Renal pelvis (tissue), 4 donors: ENCODE results near the gene FGL2. TPM values are rescaled to one million over a fixed set of nuclear protein-coding genes. Genes with fewer than 3 reads are reported as not detected.
"Not testable (repeated sequence)": the region's sequence is repeated elsewhere in the genome, so short reads cannot be mapped to it uniquely, and the experiment has no call there.

ENCODE experiments used
- DNase-seq: peaks from one replicate; pipeline ENCODE4 v3.0.0-alpha.2; 2013
- polyA plus RNA-seq, 3 donors: library from polyadenylated mRNA; unstranded; fragments of 120-200 nt; gene quantifications; one replicate each; pipeline ENCODE4 v1.2.1, GENCODE V29; 2013; ENCODE audit not compliant: insufficient read length in 3 of 3

The FGL2 gene
- polyA plus RNA-seq, 3 donors = 33.2 to 48.7 (median 35.1) TPM

DNA sequence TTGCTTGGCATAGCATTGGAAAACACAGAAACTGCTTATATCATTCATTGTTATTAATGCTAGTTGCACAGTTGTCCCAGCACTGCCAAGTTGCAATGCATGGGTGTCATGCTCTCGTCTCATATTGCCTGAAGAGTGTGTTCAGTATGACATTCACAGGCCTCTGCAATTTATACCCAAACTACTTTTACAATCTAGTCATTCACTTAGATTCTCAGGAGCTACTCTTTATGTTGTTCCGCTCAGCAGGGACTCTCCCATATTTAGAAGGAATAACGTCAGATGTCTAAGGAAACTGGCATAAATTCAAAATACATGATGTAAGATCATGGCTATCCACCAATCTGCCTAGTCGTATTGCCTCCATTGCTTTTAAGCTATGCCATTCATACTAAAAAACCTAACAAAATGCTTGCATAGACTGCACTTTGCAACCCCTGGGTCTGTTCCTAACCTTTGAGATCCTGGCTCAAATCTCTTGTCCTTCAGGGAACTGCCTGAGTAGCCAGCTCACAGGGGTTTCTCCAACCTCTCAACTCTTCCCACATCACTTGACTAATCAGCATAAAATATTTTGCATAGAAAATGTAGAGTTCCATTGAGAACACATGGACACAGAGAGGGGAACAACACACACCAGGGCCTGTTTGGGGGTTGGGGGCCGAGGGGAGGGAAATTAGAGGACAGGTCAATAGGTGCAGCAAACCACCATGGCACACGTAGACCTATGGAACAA lies 27.0 kb downstream of the FGL2 start:
- DNase-seq = not testable (repeated sequence)

DNA sequence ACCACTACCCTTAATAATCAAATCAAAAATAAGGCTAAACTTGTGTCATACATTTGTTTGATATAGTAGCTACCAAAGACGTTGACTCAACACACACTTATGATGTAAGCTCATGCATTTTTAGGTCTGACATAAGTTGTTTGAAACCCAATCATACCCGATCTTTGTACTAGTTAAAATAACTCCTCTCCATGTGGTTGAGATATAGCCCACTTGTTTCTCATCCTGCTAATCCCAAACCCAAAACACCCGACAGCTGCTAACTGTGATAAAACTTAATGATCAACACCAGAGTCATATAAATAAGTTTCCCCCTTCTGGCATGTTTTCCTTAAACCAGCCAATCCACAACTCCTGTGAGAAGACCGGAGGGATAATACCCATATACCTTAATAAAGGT lies 28.5 kb downstream of the FGL2 start:
- DNase-seq = not testable (repeated sequence)

DNA sequence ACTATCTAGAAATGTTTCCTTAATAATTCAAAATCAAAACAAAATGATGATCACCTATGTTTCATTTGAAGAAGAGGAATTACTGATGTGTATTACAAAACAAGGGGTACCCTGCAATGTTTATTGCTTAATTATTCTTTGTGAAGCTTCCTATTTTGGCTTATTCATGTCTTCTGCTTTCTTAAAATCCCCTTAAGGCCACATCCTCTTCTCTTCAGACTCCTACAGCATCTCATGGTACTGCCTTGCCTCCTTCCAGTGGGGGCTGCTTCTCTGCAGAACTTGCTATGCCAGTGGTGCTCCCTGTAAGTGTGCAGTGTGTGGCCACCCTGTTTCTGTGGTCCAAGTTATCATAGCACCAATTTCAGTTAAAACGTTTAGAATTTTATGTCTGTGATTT lies 42.2 kb downstream of the FGL2 start:
- no peak for DNase-seq

DNA sequence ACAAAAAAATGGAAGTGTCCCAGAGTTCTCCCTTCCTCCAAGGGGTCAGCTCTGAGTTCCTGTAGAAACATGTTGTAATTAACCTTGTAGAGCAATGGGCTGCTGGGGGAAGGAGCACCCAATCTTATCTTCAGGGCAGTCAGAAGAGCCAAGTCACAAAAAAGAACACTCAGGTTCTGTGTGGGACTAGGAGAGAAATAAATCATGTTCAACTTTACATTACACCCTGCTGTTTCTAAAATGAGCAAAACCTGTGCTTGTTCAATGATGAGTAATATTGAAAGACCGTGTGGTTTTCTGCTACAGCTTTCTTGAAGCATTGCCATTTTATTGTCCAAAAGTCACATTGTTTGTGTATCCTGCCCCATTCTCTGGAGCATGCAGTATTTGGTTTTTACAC lies 42.6 kb downstream of the FGL2 start:
- not testable (repeated sequence) for DNase-seq

DNA sequence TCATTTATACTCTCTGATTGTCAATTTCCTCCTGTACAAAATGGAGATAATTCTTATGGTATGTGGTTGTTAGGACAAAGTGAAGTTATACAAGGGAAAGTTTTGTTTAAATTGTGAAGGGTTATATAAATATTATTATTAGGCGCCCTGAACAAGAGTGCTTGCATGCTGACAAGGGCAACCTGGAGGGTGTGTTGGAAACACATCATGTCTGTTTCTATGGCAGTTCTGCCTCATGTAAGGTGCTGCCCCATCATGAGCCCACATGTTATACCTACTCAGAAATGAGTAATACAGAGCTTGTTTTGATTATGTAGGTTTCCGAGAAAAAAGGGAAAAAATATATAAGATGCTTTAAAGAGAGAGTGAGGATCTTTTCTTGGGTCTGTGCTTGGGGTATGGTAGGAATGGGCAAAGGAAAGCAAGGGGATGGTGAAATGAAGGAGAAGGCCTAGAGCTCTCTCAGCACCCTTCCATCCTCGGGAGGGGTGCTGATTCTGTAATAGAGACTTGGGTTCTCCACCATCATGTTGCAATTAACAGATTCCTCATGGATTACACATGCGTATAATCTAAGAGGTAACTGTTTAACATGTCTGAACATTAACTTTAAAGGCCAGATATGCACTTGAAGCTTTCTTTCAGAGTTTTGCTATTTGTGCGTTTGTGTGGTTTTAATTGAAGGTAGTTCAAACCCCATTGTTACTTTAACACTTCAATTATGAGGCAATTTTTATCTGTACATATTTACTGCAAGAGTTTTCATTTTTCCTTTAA lies 43.8 kb downstream of the FGL2 start:
- DNase-seq = not testable (repeated sequence)

DNA sequence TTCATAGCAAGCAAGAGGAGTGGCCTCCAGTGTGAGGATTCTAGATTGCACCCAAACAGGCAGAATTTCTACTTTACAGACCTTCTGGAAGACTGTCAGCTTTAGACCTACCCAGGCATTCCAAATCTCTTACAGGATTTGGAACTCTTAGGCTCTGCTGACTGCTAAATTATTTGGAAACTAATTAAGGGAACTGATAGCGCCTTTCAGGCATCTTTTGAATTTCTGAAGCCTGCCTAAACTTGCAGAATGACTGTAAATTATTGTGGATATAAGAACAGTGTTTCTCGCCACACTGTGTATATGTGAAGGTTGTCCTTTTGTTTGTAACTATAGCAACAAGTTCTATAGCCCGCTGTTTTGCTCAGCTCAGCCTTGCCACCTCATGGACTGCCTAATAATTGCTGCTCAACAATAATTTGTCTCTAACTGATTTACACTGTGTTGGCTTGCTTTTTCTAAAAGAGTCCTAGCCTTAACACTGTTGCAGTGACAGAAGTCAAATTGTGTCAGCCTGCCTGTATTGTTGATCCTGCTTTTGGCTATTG lies 44.6 kb downstream of the FGL2 start:
- peak; percentile 1 for DNase-seq

DNA sequence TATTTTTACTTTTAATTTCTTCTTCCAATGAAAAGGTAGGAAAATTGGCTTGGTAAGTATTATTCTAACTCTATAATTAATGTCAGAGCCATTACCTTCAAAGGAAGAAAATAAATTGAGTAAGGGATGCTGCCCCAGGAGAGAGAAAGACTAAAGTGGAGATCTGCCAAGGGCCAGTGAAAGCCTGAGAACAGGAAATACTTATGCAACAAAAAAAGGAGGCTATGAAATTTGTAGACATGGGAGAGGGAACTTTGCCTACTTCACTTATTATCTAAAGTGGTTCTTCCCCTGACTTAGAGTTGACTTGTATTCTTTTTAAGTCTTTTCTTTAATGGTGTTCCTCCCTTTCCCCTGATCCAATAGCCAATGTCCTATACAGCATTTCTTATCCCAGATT lies 47.4 kb downstream of the FGL2 start:
- not testable (repeated sequence) for DNase-seq

Other genes with a start within 250 kb of the FGL2 start
- gene SPDYE17, start 167.5 kb downstream of the FGL2 start, polyA plus RNA-seq = not detected
- 1 to 10 TPM in 2 of 3 donors, under 1 TPM in 1; 0.58 to 1.6 (median 1.3) TPM for gene SPDYE18, start 137.3 kb downstream of the FGL2 start, polyA plus RNA-seq
- gene CCDC146, start 77.2 kb downstream of the FGL2 start, polyA plus RNA-seq = 10 to 100 TPM; 17.7 to 30.4 (median 27.9) TPM
- gene GSAP, start 216.5 kb upstream of the FGL2 start, polyA plus RNA-seq = 10 to 100 TPM in 2 of 3 donors, 1 to 10 TPM in 1; 9.6 to 20.6 (median 14.5) TPM